CD4-positive, alpha-beta T cell treated with Interleukin-15 for 1 hour (primary cell): Measurements from ENCODE around the gene HRH1.
"Not testable (repeated sequence)": the region's sequence is repeated elsewhere in the genome, so short reads cannot be mapped to it uniquely, and the experiment has no call there.

ENCODE experiments used
- DNase-seq: peaks from one replicate; pipeline ENCODE4 v3.0.0-alpha.2; 2020

The HRH1 gene

GRCh38 chr3:11206953-11207352, 52.7 kb downstream of the HRH1 start:
- DNase-seq, result no peak

- no peak for DNase-seq
These were observed 57.4 kb downstream of the HRH1 start for GRCh38 chr3:11211531-11212298.

DNA sequence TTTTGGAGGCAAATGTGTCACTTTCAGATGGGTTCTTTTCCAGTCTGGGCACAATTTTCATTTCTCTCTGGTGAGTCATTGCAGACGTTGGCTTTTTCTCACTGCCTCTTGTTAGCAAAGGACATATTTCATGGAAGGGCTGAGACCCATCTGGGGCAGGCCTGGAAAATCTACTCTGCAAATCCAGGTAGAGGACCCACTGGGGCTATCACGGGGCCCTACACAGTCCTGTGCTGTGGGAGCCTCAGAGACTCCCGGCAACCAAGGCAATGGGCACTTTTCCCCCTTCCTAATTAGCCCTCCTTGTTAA, 58.0 kb downstream of the HRH1 start:
- no peak for DNase-seq

DNA sequence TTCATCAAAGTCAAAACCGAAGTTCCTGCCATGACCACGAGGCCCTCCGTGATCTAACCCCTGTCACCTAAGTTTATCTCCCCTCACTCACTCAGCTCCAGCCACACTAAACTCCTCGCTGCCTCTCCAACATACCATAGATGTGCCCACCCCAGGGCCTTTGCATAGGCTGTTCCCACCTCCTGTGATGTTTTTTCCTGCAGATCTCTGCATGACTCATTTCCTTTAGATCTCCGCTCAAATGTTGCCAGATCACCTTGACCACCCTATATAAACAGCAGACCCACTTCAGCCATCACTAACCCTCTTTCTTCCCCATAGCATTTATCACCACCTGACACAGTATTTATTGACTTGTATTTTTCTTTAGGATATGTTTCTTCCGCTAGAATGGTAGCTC, 58.5 kb downstream of the HRH1 start:
- no peak for DNase-seq

DNA sequence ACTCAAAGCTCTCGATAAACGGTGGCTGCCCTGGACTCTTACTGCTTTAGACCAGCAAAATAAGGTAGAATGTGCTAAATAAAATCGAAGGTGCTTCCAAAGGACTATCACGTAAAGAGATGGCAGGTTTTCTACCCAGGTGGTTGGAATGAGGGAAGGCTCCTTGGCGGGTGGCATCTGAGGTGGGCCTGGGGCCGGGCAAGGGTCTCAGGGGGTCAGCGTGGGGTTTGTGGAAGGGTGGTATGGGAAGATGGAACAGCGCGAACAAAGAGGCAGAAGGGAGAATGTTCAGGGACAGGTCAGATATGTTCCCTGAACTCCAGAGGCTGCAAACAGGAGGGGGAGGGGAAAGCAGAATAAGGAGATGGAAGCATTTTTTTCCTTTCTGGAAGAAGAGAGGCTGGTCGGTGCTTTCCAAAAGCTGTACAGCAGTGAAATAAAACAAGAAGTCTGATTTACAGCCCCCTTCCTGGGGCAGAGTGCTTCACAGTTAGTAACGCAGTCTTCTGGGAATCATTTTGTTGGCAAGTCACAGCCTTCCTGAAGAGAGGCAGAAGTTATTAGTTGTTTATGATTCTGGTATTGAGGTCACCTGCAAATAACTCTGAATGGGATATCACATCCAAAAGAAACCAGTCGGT, 59.6 kb downstream of the HRH1 start:
- DNase-seq, result no peak

- DNase-seq, result no peak
These were observed 60.2 kb downstream of the HRH1 start for GRCh38 chr3:11214451-11214978.

- not testable (repeated sequence) for DNase-seq
These were observed 63.1 kb downstream of the HRH1 start for GRCh38 chr3:11217370-11217769.

DNA sequence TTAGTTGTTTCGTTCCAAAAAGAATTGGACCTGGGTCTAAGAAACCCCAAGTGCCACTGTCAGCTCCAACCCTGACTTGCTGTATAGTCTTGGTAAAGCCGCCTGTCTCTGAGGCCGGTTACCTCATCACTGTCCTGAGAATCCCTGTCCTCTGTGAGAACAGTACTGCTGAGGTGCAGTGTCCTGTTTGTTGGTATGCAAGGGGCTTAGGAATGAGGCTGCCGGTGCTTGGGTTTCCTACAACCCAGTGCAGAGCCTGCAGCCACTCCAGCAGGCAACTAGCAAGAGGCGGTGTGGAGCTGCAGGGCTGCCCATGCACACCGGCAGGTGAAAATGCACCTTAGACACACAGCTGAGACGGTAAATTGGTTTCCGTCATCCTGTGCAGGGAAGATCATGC, 65.9 kb downstream of the HRH1 start:
- no peak for DNase-seq

DNA sequence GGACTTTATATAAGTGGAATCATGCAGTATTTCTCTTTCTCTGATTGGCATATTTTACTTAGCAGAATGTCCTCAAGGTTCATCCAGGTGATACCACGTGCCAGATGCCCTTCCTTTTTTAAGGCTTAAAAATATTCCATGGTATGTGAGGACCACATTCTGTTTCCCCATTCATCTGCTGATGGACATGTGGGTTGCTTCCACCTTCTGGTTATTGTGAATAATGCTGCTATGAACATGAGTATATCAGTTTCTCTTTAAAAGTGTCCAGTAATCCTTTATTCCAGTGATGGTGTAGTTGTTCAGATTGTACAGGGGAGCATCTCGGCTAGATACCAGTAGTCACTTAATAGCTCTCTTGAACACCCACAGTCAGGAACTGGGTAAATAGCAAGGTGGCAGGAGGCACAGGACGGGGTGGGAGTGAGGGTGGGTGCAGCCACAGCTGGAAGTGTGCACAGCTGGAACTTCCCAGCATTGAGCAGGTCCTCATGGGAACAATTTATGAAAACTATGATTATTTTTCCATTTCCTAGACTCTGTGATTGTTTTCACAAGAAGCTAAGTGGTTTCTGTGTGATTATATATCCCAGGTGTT, 67.6 kb downstream of the HRH1 start:
- no peak for DNase-seq

- DNase-seq, result no peak
These were observed 69.7 kb downstream of the HRH1 start for GRCh38 chr3:11224010-11224409.

DNA sequence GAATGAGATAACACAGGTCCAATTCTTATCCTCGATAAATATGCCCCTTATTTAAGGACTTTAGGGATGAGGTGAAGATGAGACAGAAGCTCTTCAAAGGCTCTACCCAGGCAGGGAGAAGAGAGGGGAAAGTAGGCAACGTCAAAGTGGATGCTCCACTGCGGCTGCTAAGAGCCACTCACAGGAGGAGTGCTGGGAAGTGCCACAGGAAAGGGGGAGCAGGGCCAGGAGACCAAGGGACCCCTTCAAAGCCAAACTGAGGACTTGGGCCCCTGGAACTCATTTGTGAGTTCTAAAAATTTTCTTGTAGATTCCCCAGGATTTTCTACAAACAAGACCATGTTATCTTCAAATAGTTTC, 70.6 kb downstream of the HRH1 start:
- no peak for DNase-seq

GRCh38 chr3:11226042-11226370, 71.7 kb downstream of the HRH1 start:
- no peak for DNase-seq

GRCh38 chr3:11228041-11228440, 73.7 kb downstream of the HRH1 start:
- no peak for DNase-seq

DNA sequence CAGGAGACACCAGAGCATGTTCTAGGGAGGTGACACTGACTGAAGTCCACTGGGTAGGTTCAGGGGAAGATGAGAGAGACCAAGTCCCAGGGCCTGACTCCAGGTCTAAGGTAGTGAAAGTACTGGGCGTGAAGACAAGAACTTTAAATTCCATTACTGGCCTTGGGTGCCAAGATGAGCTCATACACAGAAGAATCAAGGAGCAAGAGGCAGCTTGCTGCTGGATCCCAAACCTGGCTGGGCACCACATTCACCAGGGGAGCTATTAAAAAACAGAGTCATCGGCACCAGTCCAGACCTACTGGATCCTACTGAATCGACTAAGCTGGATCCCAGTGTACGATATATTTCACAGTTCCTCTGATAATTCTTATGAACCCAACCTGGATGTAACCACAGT, 75.8 kb downstream of the HRH1 start:
- no peak for DNase-seq

GRCh38 chr3:11230832-11231231, 76.5 kb downstream of the HRH1 start:
- no peak for DNase-seq

DNA sequence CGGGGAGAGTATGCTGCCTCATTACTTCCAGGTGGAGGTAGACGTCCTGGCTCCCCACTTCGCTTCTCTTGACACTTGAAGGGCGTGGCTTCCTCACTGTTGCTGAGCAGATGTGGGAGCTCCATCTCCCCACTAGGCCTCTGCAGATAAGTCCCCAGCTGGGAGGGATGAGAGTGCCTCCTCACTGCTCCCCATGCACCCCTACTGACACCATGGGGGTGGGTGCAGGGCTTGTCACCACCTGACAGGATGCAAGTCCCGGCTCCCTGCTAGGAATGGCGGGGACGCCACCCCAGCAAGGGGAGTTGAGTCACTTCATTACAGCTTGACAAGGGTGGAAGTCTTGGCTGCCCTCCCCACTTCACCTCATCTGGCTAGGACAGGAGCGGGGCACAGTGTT, 81.1 kb downstream of the HRH1 start:
- no peak for DNase-seq

DNA sequence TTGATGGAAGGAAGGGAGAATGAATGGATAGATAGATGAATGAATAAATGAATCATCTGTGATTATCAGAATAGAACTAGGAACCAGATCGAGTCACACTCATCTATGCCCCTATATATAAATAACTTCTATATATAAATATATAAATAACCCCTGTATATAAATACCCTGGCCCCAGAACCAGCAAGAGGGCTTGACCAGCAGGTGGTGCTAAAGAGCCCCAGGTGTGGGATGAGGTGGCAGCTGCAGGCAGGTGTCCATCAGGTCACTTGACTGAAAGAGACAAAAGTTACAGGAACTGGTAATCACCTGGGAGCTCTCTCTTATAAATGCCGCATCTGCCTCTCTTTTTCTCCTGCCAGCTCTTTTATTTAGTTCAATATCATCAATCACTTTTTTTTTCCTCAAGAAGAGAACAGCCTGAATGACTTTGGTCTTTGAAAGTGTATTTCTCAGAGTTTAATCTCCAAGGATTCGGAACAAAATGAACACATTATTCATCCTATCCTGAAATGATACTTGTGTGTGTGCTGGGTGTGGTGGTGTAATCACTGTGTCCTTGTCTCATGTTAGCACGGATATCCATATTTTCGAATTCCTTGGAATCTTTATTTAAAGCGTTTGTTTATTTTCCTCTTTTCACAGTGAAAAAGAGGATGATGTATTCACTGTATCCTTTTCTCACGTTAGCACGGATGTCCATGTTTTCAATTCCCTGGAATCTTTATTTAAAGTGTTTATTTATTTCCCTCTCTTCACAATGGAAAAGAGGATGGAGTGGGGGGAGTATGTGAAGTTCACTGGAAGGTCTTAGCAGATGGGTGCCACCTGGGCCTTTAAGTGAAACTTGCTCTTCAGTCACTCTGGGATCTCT, 82.5 kb downstream of the HRH1 start:
- DNase-seq, result peak; percentile 65

DNA sequence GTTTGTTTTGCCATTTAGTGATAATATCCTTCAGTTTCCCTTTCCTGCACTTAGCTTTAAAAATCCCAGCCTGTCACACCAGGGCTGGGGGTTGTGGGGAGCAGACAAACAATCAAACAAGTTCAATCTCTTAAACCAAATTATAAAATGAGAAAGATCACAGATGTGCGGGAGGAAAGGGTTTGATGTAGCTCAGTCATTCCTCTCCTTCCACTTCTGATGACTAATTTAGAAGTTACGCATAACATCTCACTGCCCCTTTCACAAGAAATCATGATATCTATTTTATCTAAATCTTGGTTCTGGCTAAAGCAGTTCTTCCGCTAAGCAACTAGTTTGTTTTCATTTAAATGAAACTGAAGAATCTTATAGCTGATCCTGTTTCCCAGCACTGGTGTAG, 83.8 kb downstream of the HRH1 start:
- no peak for DNase-seq

DNA sequence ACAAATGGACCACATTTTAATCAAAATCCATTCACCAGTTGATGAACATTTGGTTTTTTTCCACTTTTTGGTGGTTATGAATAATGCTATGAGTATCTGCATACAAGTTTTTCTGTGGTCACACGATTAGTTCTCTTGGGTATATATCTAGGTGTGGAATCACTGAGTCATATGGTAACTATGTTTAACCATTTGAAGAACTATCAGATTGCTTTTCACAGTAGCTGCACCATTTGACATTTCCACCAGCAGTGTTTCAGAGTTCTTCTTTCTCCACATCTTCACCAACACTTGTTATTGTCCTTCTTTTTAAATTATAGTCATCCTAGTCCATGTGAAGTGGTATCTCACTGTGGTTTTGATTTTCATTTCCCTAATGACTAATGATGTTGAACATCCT, 84.6 kb downstream of the HRH1 start:
- no peak for DNase-seq

- DNase-seq, result no peak
These were observed 85.5 kb downstream of the HRH1 start for GRCh38 chr3:11239796-11240195.

DNA sequence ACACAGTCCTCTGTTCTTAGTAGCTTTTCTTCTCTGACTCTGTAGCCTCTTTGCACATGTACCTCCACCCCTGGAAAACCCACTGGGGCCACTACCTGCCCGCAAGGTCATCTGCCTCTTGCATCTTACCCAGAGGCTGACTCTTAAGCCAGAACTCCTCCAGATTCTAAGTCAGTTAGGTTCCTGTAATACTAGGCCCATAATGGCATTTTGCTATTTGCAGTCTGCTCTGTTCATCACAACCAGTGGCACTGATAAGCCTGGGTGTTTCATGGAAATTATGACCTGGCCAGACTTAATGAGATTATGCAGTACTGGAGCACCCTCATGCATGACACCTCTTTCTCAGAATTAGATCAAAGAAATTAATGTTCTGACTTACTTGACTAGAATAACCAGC, 86.2 kb downstream of the HRH1 start:
- DNase-seq, result no peak

GRCh38 chr3:11244121-11244677, 89.9 kb downstream of the HRH1 start:
- no peak for DNase-seq

DNA sequence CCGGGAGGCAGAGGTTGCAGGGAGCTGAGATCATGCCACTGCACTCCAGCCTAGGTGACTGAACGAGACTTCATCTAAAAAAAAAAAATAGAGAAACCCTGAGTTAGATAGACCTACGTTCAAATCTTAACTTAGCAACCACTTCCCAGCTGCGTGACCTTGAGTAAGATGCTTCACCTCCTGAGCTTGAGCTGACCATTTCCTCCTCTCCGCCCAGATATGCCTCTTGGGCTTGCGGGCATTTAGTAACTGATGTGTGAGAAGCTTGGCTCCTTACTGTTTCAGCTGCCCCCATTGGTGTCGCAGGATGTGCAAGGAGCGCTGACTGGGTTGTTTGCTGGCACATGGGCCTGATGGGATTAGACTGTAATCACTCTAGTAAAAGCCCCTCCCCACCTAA, 91.0 kb downstream of the HRH1 start:
- no peak for DNase-seq
